ENCODE results near the gene CCDC192.

DNA sequence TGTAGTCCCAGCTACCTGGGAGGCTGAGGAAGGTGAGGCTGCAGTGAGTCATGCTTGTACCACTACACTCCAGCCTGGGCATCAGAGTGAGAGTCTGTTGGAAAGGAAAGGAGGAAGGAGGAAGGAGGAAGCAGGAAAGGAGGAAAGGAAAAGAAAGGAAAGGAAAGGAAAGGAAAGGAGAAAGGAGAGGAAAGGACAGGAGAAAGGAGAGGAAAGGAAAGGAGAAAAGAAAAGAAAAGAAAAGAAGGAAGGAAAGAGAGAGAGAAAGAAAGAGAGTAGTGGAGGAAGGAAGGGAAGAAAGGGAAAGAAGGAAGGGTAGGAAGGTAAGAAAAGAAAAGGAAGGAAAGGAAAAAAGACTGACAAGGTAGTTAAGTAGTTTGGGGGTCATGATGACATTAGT, 217.7 kb downstream of the CCDC192 start:
- TF ChIP-seq, protein P1, sequence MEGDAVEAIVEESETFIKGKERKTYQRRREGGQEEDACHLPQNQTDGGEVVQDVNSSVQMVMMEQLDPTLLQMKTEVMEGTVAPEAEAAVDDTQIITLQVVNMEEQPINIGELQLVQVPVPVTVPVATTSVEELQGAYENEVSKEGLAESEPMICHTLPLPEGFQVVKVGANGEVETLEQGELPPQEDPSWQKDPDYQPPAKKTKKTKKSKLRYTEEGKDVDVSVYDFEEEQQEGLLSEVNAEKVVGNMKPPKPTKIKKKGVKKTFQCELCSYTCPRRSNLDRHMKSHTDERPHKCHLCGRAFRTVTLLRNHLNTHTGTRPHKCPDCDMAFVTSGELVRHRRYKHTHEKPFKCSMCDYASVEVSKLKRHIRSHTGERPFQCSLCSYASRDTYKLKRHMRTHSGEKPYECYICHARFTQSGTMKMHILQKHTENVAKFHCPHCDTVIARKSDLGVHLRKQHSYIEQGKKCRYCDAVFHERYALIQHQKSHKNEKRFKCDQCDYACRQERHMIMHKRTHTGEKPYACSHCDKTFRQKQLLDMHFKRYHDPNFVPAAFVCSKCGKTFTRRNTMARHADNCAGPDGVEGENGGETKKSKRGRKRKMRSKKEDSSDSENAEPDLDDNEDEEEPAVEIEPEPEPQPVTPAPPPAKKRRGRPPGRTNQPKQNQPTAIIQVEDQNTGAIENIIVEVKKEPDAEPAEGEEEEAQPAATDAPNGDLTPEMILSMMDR (IDR thresholded peaks at IDR 0.05) = no peak
- TF ChIP-seq EP300 (IDR thresholded peaks at IDR 0.05) = no peak
- no peak for TF ChIP-seq POLR2A (IDR thresholded peaks at IDR 0.05)

All from ovary (tissue), 3 donors.